Measurements from ENCODE around the gene NR2F1.

DNA sequence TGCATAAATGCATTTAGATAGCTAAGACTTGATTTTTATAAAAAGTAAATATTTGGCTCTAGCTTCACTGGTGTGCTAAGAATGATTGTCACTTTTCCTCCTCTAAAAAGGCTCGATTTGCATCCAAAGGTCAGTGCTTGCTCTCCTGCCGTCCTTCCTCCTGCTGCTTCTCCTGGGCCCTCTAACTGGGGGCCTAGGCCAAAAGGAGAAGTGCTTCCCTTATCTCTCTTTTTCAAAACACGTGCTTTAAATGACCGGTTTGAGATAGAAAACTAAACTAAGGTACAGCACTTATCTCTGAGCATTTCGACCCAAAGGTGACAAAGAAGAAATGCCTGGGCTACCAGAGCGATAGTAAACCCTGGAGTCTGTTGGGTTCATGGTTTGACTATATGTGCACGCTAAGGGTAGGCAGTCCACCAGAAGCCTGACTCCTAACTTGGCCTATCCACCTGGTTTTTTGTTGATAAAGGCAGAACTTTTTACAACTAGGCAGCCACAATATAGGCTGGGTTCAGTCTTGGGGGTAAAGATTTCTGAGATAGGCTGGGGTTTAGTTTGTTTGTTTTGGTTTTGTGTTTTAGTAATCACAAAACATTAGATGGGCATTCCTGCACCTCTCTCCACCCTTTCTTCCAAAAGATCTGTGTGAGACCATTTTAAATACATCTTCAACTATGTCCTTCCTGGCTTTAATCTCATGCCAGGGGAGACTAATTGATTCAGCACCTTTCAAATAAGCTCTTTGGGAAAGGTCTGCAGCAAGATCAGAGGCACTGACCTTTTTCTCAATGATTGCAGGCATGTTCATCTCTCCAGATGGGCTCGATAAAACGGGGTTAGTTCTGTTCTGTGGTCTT, 5.8 kb upstream of the NR2F1 start:
- TF ChIP-seq POLR2AphosphoS5 (IDR thresholded peaks at IDR 0.05; ENCODE audit: insufficient read depth, low read depth, low read length): no peak
- TF ChIP-seq, protein P1, sequence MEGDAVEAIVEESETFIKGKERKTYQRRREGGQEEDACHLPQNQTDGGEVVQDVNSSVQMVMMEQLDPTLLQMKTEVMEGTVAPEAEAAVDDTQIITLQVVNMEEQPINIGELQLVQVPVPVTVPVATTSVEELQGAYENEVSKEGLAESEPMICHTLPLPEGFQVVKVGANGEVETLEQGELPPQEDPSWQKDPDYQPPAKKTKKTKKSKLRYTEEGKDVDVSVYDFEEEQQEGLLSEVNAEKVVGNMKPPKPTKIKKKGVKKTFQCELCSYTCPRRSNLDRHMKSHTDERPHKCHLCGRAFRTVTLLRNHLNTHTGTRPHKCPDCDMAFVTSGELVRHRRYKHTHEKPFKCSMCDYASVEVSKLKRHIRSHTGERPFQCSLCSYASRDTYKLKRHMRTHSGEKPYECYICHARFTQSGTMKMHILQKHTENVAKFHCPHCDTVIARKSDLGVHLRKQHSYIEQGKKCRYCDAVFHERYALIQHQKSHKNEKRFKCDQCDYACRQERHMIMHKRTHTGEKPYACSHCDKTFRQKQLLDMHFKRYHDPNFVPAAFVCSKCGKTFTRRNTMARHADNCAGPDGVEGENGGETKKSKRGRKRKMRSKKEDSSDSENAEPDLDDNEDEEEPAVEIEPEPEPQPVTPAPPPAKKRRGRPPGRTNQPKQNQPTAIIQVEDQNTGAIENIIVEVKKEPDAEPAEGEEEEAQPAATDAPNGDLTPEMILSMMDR (IDR thresholded peaks at IDR 0.05; ENCODE audit: extremely low read depth in 1 of 2, insufficient read depth in 1 of 2, low read depth in 1 of 2, low read length in 2 of 2): no peak
- TF ChIP-seq POLR2A (IDR thresholded peaks at IDR 0.05; ENCODE audit: low read depth, low read length): no peak
- TF ChIP-seq EZH2 (IDR thresholded peaks at IDR 0.05; ENCODE audit: borderline replicate concordance, low read depth, low read length, severe bottlenecking): no peak
- no peak for TF ChIP-seq MAX (IDR thresholded peaks at IDR 0.05; ENCODE audit: insufficient read depth, insufficient read length)
- no peak for TF ChIP-seq MYC (IDR thresholded peaks at IDR 0.05; ENCODE audit: low read depth, low read length)
- no peak for TF ChIP-seq JUN (IDR thresholded peaks at IDR 0.05; ENCODE audit: borderline replicate concordance, insufficient read depth, insufficient read length, low read depth)
- TF ChIP-seq FOS (IDR thresholded peaks at IDR 0.05; ENCODE audit: borderline replicate concordance, insufficient read depth, low read length): no peak
- no peak for TF ChIP-seq GATA2 (IDR thresholded peaks at IDR 0.05; ENCODE audit: insufficient read depth, insufficient read length, low read depth, low read length)
